HepG2 (cell line): ENCODE data around the gene SOCS1. TPM values are rescaled to one million over a fixed set of nuclear protein-coding genes. Genes with fewer than 3 reads are reported as not detected.

ENCODE experiments used
- EEA1 ChIP-seq: sonication (generic); formaldehyde crosslinking; IDR thresholded peaks from 2 replicates; pipeline ENCODE4 v1.5.1; 2020; ENCODE audit warnings: mild to moderate bottlenecking, missing genetic modification reagents, borderline replicate concordance
- FOXK1 ChIP-seq: sonication (generic); formaldehyde crosslinking; IDR thresholded peaks from 2 replicates; pipeline ENCODE4 v1.4.0; 2020; ENCODE audit warnings: low read depth, missing genetic modification reagents, borderline replicate concordance
- JUN ChIP-seq: sonication (generic); formaldehyde crosslinking; IDR thresholded peaks from 2 replicates; pipeline ENCODE4 v1.4.0; 2020; ENCODE audit warnings: mild to moderate bottlenecking, missing genetic modification reagents
- MBNL3 ChIP-seq: fragments of 250-450 bp; sonication (Bioruptor Pico); conservative IDR thresholded peaks from 2 replicates; pipeline ENCODE4 v1.8.0; 2022; ENCODE audit warnings: mild to moderate bottlenecking, inconsistent platforms
- MXD3 ChIP-seq: IDR thresholded peaks from 2 replicates; pipeline ENCODE4 v1.6.1; 2016; ENCODE audit warnings: mild to moderate bottlenecking, missing biosample characterization, missing genetic modification reagents
- TBX2 ChIP-seq: sonication (generic); formaldehyde crosslinking; IDR thresholded peaks from 2 replicates; pipeline ENCODE4 v1.5.0; 2020; ENCODE audit warnings: missing genetic modification reagents, mild to moderate bottlenecking, borderline replicate concordance
- ZBED4 ChIP-seq: sonication (generic); formaldehyde crosslinking; IDR thresholded peaks from 2 replicates; pipeline ENCODE4 v1.4.0; 2020; ENCODE audit warnings: missing genetic modification reagents, borderline replicate concordance
- ZNF124 ChIP-seq: sonication (generic); formaldehyde crosslinking; IDR thresholded peaks from 2 replicates; pipeline ENCODE4 v1.4.0; 2020; ENCODE audit warnings: missing genetic modification reagents
- ZNF20 ChIP-seq: sonication (generic); formaldehyde crosslinking; IDR thresholded peaks from 2 replicates; pipeline ENCODE4 v1.4.0; 2020; ENCODE audit warnings: mild to moderate bottlenecking, moderate library complexity, missing genetic modification reagents
- ZNF414 ChIP-seq: sonication (generic); formaldehyde crosslinking; IDR thresholded peaks from 2 replicates; pipeline ENCODE4 v1.5.0; 2020; ENCODE audit warnings: missing genetic modification reagents
- ZNF441 ChIP-seq: sonication (generic); formaldehyde crosslinking; IDR thresholded peaks from 2 replicates; pipeline ENCODE4 v1.7.0; 2021; ENCODE audit warnings: missing genetic modification reagents, borderline replicate concordance
- ZNF7 ChIP-seq: IDR thresholded peaks from 2 replicates; pipeline ENCODE4 v1.6.1; 2016; ENCODE audit warnings: missing biosample characterization, missing genetic modification reagents
- ZNF800 ChIP-seq: sonication (generic); formaldehyde crosslinking; IDR thresholded peaks from 2 replicates; pipeline ENCODE4 v1.4.0; 2020; ENCODE audit warnings: missing genetic modification reagents
- polyA plus RNA-seq, 8 experiments: library from polyadenylated mRNA; depleted of rRNA in 3 of 8; stranded (reverse) in 7 of 8; unstranded in 1 of 8; fragments of >200 nt; fragmentation: Illumina TruSeq in 4 of 8; extraction: Trizol in 4 of 8; gene quantifications; 2 replicates each; pipeline versions ENCODE4 v1.2.1 to v1.2.3, GENCODE V29; 2011 to 2016; ENCODE audit warnings: low read depth in 4 of 8, missing spikeins in 1 of 8, mixed read lengths in 1 of 8; ENCODE audit not compliant: insufficient read depth in 1 of 8
- total RNA-seq, 5 experiments: library from RNA; depleted of rRNA; stranded (reverse); fragments of >200 nt; fragmentation: Illumina TruSeq; extraction: Trizol; gene quantifications; 2 replicates each; pipeline ENCODE4 v1.2.3, GENCODE V29; 2016; ENCODE audit warnings: low read depth in 1 of 5

The SOCS1 gene
- total and polyA plus RNA-seq, 2 of the 13 experiments (the other 11 are each of a cell fraction or from before 2014, with no cell fraction given): 5.3 to 6.3 TPM

GRCh38 chr16:11277607-11278337, 21.8 kb upstream of the SOCS1 start (continued):
- TF ChIP-seq ZNF800 (CRISPR knock-in tag): 0 out of 2 replicates have a peak, but pooled peaks have one; percentile 15
- TF ChIP-seq ZNF414 (CRISPR knock-in tag): no peak
- TF ChIP-seq ZNF441 (CRISPR knock-in tag): no peak
- no peak for TF ChIP-seq FOXK1
- no peak for TF ChIP-seq ZBED4 (CRISPR knock-in tag)
- TF ChIP-seq TBX2 (CRISPR knock-in tag): no peak
- TF ChIP-seq EEA1 (CRISPR knock-in tag): no peak
- TF ChIP-seq MXD3 (CRISPR knock-in tag): no peak
- TF ChIP-seq MBNL3 (CRISPR knock-in tag): no peak
- TF ChIP-seq ZNF7 (CRISPR knock-in tag): no peak
- no peak for TF ChIP-seq JUN (CRISPR knock-in tag)
- no peak for TF ChIP-seq ZNF124 (CRISPR knock-in tag)
- 0 out of 2 replicates have a peak, but pooled peaks have one; percentile 73 for TF ChIP-seq ZNF20
